HG02943 (cell line): Measurements from ENCODE around the gene VPREB3.
"Not testable (repeated sequence)": the region's sequence is repeated elsewhere in the genome, so short reads cannot be mapped to it uniquely, and the experiment has no call there.

Source experiments
- ATAC-seq: cut with Tn5 transposase; IDR thresholded peaks from one replicate; pipeline ENCODE4 v1.9.1; 2021; ENCODE audit warnings: mild to moderate bottlenecking, low read depth, moderate library complexity; ENCODE audit not compliant: unreplicated experiment

The VPREB3 gene

DNA sequence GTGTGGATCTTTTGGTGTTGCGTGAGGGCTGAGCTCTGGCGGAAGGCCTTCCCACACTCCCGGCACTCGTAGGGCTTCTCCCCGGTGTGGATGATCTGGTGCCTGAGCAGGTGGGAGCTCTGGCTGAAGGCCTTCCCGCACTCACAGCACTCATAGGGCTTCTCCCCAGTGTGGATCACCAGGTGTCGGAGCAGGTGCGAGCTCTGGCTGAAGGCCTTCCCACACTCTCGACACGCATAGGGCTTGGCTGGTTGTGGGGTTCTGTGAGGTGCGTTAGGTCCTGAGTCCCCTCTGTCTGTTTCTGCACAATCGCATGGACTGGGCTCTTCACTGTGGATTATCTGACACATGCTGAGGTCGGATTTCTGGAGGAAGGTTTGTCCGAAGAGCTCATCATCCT is 9.7 kb downstream of the VPREB3 start:
- ATAC-seq = no peak

DNA sequence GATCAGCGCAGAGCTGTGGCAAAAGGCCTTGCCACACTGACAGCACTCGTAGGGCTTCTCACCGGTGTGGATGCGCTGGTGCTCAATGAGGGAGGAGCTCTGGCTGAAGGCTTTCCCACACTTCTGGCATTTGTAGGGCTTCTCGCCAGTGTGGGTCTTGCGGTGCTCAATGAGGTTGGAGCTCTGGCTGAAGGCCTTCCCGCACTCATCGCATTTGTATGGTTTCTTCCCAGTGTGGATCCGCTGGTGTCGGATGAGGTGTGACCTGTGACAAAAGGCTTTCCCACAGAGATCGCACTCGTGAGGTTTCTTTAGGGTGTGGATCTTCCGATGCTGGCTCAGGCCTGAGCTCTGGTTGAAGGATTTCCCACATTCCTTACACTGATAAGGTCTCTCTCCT is 10.2 kb downstream of the VPREB3 start:
- no peak for ATAC-seq

DNA sequence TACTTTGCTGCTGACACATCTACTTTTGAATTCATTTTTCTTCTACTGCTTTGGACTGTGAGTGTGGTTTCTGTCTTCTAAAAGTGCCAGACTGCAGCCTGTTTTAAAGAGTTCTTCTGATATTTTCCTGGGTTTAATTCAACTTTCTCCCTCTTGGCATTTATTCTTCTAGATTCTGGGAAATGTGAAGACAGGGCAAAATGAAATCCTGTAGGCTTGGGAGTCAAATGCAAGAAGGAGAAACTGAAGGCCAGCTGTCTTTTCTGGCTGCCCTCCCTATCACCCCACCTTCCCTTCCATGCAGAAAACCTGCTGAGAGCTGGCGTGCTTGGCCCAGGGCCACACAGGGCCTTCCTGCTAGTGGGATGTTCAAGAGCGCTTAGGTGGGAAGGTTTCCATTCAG is 10.9 kb downstream of the VPREB3 start:
- ATAC-seq = no peak

DNA sequence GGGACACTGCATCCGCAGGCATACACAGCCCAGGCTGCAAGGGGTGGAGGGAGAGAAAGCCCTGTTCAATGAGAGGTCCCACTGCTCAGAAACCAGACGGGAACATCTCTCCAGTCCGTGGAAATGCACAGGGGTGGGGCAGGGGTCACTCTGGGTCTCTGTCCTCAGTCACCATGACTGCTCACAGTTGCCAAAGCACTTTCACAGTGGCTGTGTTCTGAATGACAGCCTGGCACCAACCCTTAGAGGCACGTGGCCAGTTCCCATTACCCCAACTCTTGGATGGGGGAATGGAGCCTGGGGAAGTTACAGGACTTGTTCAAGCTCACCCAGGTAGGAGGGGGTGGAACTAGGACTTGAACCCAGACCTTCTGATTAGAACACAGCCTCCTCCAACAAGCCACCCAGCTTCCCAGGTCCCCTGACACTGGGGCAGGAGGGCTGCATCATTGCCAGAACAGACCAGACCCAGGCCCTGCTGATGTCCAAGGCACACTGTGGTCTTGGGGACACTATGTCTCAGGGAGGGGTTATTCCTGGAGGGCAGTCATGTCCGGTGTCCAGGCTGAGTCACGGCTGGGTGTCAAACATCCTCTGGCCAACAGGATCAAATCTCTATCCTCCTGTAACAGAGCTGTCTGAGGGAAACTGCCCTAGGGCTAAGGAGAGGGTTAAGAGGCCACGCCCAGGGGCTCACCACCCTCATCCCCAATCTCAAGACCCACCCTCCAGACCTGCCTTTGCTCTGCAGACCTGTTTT is 11.5 kb downstream of the VPREB3 start:
- no peak for ATAC-seq

DNA sequence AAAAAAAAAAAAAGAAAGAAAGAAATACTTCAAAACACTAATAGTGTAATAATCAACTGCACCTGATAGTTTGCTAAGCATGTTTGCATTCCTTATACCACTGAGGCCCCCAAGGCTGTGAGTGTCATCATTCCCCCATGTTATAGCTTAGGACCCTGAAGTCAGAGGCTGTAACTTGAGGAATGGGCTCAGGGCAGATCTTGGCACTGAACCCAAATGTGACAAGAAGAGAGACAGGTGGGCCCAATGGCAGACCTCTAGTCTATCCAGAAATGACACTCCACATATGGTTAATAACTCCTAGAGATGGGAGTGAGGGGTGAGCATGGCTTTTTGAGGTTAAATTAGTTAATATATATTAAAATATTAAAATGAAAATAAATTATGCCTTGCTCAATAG is 16.5 kb downstream of the VPREB3 start:
- no peak for ATAC-seq

DNA sequence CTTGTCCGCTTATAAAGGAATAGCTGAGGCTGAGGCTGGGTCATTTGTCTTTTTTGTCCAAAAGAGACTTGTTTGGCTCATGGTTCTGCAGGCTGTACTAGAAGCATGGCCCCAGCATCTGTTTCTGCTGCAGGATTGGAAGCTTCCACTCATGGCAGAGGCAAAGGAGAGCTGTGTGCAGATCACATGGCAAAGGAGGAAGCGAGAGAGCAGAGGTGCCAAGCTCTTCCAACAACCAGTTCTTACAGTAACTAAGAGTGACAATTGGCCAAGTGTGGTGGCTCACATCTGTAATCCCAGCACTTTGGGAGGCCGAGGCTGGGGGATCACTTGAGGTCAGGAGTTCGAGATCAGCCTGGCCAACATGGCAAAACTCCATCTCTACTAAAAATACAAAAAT is 26.1 kb downstream of the VPREB3 start:
- not testable (repeated sequence) for ATAC-seq

DNA sequence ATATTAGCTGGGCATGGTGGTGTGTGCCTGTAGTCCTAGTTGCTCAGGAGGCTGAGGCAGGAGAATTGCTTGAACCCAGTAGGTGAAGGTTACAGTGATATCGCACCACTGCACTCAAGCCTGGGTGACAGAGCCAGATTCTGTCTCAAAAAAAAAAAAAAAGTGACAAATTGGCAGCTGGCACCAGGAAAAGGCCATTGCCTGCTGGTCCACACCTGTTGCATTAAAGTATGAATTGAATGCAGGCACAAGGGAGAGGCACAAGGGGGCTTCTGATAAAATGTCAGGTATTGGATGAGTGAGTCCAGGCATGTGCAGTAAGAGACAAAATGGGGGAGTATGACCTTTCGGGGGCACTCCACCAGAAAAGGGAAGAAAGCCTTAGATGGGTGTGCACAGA is 31.5 kb downstream of the VPREB3 start:
- no peak for ATAC-seq

DNA sequence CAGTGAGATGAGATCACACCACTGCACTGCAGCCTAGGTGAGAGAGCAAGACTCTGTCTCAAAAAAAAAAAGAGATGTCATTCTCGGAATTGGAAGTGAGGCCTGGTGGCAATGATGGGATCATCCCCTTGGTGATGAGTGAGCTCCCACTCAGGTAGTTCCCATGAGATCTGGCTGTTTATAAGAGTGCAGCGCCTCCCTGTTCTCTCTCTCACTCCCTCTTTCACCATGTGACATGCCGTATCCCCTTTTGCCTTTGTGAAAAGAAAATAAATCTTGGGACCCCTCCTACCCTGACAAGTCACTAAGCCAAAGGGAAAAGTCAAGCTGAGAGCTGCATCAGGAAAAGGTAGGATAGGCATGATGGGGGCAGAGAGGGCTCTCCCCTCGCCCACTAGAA is 32.1 kb downstream of the VPREB3 start:
- ATAC-seq = no peak

DNA sequence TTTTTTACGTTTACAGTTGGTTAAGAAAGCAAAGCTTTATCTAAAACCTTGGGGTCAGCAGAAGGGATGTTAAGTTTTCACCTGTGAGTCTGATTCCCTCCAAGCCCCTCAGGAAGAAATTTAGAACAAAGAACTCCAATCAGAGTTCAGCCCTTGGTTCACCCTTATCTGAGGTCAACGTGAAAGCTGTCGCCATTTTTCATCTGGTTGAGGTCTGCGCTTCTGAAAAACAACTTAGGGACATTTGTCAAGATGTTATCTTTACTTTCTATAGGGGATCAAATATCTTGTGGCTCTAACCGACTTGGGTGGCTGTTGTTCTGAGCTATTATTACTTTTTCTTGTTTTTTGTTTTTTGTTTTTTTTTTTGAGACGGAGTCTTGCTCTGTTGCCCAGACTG is 33.4 kb downstream of the VPREB3 start:
- no peak for ATAC-seq

DNA sequence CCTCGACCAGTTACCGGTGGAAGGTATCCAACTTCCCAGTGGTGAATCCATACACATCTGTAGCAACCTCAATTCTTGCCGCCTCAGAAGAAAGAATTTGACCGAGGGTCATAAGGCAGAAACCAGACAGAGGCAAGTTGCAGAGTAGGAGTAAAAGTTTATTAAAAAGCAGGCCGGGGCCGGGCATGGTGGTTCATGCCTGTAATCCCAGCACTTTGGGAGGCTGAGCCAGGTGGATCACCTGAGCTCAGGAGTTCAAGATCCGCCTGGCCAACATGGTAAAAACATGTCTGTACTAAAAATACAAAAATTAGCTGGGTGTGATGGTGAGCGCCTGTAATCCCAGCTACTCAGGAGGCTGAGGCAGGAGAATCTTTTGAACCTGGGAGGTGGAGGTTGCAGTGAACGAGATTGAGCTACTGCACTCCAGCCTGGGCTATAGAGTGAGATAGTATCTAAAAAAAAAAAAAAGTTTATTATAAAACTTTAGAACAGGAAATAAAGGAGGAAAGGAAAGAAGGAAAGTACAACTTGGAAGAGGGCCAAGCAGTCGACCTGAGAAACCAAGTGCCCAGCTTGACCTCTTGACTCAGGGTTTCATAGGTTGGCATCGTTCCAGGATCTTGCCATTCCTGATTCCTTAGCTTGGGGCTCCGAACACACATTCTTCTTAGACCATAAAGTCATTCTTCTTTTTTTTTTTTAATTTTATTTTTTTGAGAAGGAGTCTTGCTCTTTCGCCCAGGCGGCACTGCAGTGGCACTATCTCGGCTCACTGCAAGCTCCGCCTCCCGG is 35.7 kb downstream of the VPREB3 start:
- ATAC-seq = no peak

DNA sequence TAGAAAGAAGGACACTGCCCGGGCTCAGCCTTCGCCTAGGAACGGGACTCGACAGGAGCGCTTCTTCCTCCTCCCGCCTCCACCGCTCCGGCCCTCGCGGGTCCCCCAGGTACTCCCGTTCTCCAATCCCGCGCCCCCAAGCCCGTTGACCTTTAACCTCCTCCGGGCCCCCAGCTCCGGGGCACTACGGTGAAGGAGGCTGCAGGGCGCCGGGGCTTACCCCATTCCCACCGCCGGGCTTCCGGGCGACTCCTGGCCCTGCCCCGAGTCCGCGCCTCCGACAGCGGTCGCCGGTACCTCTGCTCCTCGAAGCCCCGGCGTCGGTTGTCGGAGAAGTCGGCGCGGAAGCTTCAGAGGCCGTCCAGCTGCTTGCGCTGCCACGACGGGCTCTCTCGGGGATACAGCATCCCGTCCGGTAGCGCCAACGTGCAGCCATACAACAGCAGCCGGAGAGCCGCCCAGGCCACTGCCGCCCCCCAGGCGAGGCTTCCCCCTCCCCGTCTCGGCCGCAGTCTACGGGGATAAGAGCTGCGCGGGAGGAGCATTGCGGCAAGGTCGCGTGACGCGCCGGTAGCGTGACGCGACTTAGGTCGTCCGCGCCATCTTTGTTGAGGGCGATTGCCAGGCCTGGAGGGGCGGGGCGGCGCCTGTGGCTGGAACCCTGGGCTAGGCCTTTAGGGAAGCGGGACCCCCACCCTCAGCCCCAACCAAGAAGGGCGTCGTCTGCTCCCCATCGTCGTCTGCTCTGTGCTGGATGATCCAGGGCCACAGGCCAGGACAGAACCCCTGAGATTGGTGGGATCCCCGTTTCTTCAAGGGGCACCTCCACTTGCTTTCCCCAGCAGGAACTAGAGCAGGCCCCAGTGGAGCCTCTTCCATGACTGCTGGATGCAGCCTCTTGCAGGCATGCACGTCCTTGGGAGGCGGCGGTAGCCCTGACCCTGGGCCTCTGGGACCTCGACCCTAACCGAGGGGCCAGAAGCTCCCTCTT is 37.1 kb downstream of the VPREB3 start:
- no peak for ATAC-seq

DNA sequence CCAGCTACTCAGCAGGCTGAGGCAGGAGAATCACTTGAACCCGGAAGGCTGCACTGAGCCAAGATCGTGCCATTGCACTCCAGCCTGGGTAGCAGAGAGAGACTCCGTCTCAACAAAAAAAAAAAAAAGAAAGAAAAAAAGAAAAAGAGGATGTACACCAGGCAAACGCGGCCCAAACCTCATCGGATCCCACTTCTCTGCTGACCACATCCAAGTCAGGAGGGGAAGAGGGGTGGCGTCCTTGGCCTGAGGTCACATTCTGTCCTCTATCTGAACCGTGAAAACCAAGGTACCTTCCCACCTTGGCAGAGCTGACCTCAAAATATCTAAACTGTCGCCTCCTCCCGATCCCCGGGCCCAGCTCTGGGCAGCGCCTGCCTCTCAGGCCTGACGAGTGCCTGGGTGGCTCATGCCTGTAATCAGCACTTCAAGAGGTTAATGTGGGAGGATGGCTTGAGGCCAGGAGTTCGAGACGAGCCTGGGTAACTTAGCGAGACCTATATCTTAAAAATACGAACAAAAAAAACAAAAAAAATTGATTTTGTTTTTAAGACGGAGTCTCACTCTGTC is 38.3 kb downstream of the VPREB3 start:
- ATAC-seq = no peak

DNA sequence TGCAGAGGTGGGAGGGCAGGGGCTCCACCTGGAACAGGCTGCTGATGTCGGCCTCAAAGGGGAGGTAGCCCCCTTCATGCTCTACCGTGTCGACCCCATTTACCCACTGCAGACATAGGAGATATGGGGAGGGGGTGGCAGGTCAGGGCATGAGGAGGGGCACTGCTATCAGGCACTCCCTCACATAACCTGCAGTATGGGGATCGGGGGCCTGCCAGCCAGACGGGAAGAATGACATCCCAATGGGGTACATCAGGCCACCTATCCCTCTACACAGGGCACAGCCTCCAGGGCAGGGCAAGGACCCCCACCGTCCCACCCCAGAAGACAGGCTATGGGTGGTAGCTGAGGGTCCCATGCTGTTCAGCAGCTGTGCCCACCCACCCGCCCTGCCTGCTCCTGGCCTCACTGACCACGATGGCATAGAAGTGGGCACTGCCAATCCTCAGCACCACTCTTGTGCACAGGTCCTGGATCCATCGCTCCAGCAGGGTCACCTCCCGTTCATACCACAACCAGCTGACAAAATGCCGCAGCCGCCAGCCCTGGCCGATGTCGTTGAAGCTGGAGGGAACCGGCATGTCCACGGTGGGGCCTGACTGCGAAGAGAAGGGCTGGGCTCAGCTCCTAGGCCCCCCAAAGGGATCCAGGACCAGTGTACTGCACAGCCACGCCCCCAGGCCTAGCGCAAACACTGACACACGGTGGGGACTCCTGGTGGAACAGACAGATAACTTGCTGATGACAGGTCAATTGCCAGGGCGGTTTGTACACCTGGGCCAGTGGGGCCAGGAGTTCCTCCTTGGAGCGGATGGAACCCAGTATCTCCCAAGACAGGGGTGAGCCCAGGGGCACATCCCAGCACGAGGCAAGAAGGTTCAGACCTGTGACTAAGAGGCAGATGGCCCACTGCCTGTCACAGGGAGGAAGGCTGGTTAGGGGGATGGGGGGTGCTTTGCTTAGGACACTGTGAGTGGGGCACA is 39.3 kb downstream of the VPREB3 start:
- no peak for ATAC-seq

DNA sequence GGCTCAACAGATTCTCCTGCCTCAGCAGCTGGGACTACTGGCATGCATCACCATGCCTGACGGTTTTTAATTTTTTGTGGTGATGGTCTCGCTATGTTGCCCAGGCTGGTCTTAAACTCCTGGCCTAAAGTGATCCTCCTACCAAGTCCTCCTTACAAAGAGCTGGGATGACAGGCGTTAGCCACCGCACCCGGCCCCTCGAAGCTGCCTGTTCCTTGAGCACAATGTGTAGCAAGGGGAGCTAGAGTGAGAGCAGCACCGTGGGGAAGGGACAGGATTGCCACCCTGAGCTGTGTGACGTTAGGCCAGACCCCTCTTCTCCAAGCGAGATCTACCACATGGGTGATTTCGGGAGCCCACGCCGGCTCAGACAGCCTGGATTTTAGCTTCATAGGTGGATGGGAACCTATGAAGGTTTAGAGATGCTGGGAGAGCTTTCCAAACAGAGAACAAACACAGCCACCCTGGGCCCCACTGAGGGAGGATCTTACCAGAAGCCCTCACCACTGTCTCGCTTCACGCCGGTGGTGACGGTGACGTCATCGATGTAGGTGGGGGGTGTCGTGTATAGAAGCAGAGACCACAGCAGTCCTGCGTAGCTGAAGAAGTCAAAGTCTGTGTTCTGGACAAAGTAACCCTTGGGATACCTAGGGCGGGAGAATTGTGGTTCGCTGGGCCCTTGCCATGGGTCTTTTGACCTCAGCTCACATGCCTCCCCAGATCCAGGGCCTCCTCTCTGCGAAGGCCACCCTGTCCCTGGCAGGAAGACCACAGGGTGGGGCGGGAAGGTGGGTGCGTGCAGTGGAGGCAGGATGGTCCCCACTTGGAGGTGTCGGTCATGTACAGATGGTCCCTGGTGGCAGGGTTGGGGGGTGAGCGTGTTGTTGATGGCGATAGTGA is 40.3 kb downstream of the VPREB3 start:
- no peak for ATAC-seq

DNA sequence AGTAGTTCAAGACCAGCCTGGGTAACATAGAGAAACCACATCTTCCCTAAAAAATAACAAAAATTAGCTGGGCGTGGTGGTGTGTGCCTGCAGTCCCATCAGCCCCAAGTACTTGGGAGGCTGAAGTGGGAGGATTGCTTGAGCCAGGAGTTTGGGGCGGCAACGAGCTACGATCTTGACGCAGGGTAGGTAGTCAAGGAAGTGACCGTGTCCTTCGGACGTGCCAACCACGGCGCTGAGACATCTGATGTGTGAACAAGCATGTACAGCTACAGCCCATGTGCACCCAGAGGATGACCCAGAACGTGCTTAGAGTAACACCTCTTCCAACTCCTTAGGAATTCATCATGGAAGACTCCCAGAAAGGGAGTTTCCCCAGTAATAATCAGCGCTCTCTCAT is 42.0 kb downstream of the VPREB3 start:
- ATAC-seq = no peak

DNA sequence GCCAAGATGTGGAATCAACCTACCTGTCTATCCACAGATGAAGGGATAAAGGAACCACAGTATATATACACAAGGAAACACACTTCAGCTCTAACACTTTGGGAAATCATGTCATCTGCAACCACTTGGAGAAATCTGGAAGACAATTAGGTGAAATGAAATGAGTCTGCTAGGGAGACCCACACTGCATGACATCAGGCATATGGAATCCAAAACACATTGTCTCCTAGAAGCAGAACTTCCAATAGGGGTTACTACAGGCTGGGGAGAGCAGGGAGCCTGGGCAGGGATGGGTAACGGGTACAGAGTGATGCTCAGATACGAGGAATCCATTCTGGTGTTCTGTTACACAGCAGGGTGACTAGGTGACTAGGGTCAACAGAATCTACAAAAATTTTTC is 45.1 kb downstream of the VPREB3 start:
- no peak for ATAC-seq

DNA sequence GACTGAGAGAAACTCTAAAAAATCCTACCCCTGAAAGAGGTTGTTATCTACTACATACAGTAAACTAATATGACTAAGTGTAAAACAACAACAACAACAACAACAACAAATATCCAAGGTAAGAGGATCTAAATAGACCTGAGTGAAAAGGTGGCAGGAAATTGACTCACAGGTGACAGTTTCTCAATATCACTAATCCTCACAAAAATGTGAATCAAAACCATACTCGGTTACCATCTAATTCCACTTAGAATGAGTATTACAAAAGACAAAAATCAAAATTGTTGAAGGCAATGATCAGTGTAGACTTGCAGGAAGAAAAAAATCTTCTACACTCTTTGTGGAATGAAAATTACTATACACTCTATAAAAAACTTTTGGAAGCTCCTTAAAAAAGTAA is 46.0 kb downstream of the VPREB3 start:
- ATAC-seq = no peak

DNA sequence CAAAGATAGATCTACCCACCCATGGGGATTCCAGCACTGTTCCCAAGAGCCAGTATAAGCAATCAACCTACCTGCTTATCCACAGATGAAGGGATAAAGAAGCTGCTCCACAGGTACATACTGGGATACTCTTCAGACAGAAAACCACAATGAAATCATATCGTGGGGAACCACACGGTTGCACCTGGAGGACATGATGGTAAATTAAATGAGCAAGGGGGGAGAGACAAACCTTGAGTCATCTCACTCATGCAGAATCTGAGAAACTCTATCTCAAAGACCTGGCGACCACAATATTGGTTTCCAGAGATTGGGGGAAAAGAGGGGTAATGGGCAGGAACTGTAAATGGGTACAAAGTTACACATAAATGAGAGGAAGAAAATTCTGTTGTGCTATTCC is 48.9 kb downstream of the VPREB3 start:
- ATAC-seq = no peak
